PFSK-1 (cell line): ENCODE measurements around the gene ATP5F1D.

Experiments
- SIN3A ChIP-seq: IDR thresholded peaks from 2 replicates; pipeline ENCODE4 v1.6.1; 2012; ENCODE audit warnings: mild to moderate bottlenecking, low read length, moderate library complexity, borderline replicate concordance; ENCODE audit not compliant: insufficient read depth
- TAF1 ChIP-seq: IDR thresholded peaks from 2 replicates; pipeline ENCODE4 v1.6.1; 2012; ENCODE audit warnings: low read length, control low read depth, borderline replicate concordance; ENCODE audit not compliant: insufficient read depth

- TF ChIP-seq SIN3A (peak; percentile 17; the same call in 1 of the 2 replicates), TAF1 (peak; percentile 93; the same call in 1 of the 2 replicates)
Measured at GRCh38 chr19:1269065-1269477, 27.5 kb downstream of the ATP5F1D start, which contains the start of gene CIRBP.
